ENCODE results near the gene COL5A1. TPM values are rescaled to one million over a fixed set of nuclear protein-coding genes. Genes with fewer than 3 reads are reported as not detected.
A peak's percentile ranks its signal among the peaks of the same experiment; 100 is the strongest.
"Not testable (repeated sequence)": the region's sequence is repeated elsewhere in the genome, so short reads cannot be mapped to it uniquely, and the experiment has no call there.

The COL5A1 gene
- total RNA-seq, 2 experiments from 2014 or later = 0.09 to 0.16 TPM

DNA sequence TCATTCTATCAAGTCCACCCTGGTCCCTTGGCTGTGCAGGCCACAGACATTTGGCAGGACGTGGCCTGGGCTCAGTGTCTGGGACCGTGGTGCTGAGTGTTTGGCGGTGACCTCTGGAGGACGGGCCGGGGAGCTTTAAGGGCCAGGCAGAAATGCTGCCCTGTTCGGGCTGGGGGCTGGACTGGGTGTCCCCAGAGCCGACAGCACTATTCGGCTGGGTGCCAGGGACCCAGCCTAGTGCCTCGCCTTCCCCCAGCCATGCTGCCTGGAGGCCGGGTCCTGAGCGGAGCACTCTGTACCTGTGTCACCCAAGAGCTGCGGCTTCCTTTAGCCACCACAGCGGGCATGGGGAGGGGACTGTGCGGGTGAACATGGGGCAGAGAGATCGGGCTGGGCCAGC is 40.4 kb downstream of the COL5A1 start:
- CTCF ChIA-PET = no interaction called here
- DNase-seq (no peak), ATAC-seq (no peak)
- Mint-ChIP-seq H3K4me3 (no peak overlapping the region), H3K27ac (no peak overlapping the region), H3K4me1 (no peaks in the 10 kb centered on the region), H3K36me3 (no peaks in the 10 kb centered on the region), H3K9me3 (ENCODE audit: low read depth) (no peaks in the 10 kb centered on the region), H3K27me3 (no peaks in the 10 kb centered on the region)

- Mint-ChIP-seq H3K27ac (no peak overlapping the region), H3K9me3 (ENCODE audit: low read depth) (no peaks in the 10 kb centered on the region), H3K4me1 (no peaks in the 10 kb centered on the region), H3K36me3 (no peaks in the 10 kb centered on the region), H3K4me3 (no peak overlapping the region), H3K27me3 (no peaks in the 10 kb centered on the region)
- DNase-seq (no peak), ATAC-seq (no peak)
- CTCF ChIA-PET = no interaction called here
These were observed 41.2 kb downstream of the COL5A1 start for GRCh38 chr9:134682651-134683364.

- H3K27me3 Mint-ChIP-seq = no peaks in the 10 kb centered on the region
- no peaks in the 10 kb centered on the region for H3K9me3 Mint-ChIP-seq (ENCODE audit: low read depth)
- H3K4me3 Mint-ChIP-seq = no peak overlapping the region
- DNase-seq = no peak
- H3K4me1 Mint-ChIP-seq = no peaks in the 10 kb centered on the region
- H3K27ac Mint-ChIP-seq = no peak overlapping the region
- H3K36me3 Mint-ChIP-seq = no peaks in the 10 kb centered on the region
- ATAC-seq = no peak
- CTCF ChIA-PET = no interaction called here
These were observed 42.2 kb downstream of the COL5A1 start for GRCh38 chr9:134683714-134684374.

DNA sequence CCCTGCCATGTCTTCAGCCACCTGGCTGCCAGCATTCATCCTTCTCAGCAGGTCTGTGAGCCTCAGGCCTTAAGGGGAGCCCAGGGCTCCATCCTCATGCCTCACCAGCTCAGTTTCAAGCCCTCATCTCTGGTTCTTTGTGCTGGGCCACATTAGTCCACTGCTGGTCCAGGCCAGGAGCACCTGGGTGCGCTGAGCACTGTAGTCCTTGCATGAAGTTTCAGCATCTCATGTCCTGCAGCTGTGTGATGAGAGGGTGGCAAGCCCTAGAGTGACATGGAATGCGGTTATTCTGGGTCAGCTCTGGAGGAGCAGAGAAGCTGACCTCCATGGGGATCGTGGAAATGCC is 42.7 kb downstream of the COL5A1 start:
- H3K4me3 Mint-ChIP-seq = no peak overlapping the region
- no peaks in the 10 kb centered on the region for H3K4me1 Mint-ChIP-seq
- ATAC-seq = no peak
- DNase-seq = no peak
- H3K27ac Mint-ChIP-seq = no peak overlapping the region
- CTCF ChIA-PET = no interaction called here
- no peaks in the 10 kb centered on the region for H3K9me3 Mint-ChIP-seq (ENCODE audit: low read depth)
- H3K27me3 Mint-ChIP-seq = no peaks in the 10 kb centered on the region
- H3K36me3 Mint-ChIP-seq = no peaks in the 10 kb centered on the region

GRCh38 chr9:134684941-134685340 is 43.3 kb downstream of the COL5A1 start:
- CTCF ChIA-PET; H3K27me3 Mint-ChIP-seq; H3K27ac Mint-ChIP-seq; H3K9me3 Mint-ChIP-seq (ENCODE audit: low read depth); H3K4me1 Mint-ChIP-seq; H3K4me3 Mint-ChIP-seq; ATAC-seq; H3K36me3 Mint-ChIP-seq; DNase-seq: not testable (repeated sequence)

GRCh38 chr9:134685784-134686183 is 44.2 kb downstream of the COL5A1 start:
- Mint-ChIP-seq H3K27me3 (no peaks in the 10 kb centered on the region), H3K9me3 (ENCODE audit: low read depth) (no peaks in the 10 kb centered on the region), H3K4me3 (no peak overlapping the region), H3K4me1 (no peaks in the 10 kb centered on the region), H3K27ac (no peak overlapping the region), H3K36me3 (no peaks in the 10 kb centered on the region)
- no peak for DNase-seq
- no peak for ATAC-seq
- CTCF ChIA-PET = no interaction called here

GRCh38 chr9:134686896-134687295 is 45.3 kb downstream of the COL5A1 start:
- no peaks in the 10 kb centered on the region for H3K36me3 Mint-ChIP-seq
- no peak for DNase-seq
- no peak overlapping the region for H3K4me3 Mint-ChIP-seq
- CTCF ChIA-PET = interaction anchor here (0.9 kb wide), 1 partner anchor 10 kb away, joined by 3 read pairs; no protein-coding TSS in a partner anchor
- ATAC-seq = no peak
- H3K9me3 Mint-ChIP-seq (ENCODE audit: low read depth) = no peaks in the 10 kb centered on the region
- no peaks in the 10 kb centered on the region for H3K27me3 Mint-ChIP-seq
- no peak overlapping the region for H3K27ac Mint-ChIP-seq
- no peaks in the 10 kb centered on the region for H3K4me1 Mint-ChIP-seq

GRCh38 chr9:134687556-134687955 is 46.0 kb downstream of the COL5A1 start:
- peaks cover 2% of the 10 kb centered on the region for H3K27me3 Mint-ChIP-seq

GRCh38 chr9:134688231-134688630 is 46.6 kb downstream of the COL5A1 start:
- Mint-ChIP-seq H3K4me3 (no peak overlapping the region), H3K4me1 (peaks cover 3% of the 10 kb centered on the region), H3K9me3 (ENCODE audit: low read depth) (no peaks in the 10 kb centered on the region), H3K27ac (no peak overlapping the region), H3K36me3 (no peaks in the 10 kb centered on the region), H3K27me3 (peaks cover 2% of the 10 kb centered on the region)
- DNase-seq = no peak
- no peak for ATAC-seq
- CTCF ChIA-PET = no interaction called here

More at GRCh38 chr9:134687556-134687955, 46.0 kb downstream of the COL5A1 start:
- Mint-ChIP-seq H3K9me3 (ENCODE audit: low read depth) (no peaks in the 10 kb centered on the region), H3K27ac (no peak overlapping the region), H3K36me3 (no peaks in the 10 kb centered on the region), H3K4me1 (no peaks in the 10 kb centered on the region), H3K4me3 (no peak overlapping the region)
- CTCF ChIA-PET = interaction anchor here (0.9 kb wide), 1 partner anchor 9 kb away, joined by 3 read pairs; no protein-coding TSS in a partner anchor
- no peak for ATAC-seq
- no peak for DNase-seq

DNA sequence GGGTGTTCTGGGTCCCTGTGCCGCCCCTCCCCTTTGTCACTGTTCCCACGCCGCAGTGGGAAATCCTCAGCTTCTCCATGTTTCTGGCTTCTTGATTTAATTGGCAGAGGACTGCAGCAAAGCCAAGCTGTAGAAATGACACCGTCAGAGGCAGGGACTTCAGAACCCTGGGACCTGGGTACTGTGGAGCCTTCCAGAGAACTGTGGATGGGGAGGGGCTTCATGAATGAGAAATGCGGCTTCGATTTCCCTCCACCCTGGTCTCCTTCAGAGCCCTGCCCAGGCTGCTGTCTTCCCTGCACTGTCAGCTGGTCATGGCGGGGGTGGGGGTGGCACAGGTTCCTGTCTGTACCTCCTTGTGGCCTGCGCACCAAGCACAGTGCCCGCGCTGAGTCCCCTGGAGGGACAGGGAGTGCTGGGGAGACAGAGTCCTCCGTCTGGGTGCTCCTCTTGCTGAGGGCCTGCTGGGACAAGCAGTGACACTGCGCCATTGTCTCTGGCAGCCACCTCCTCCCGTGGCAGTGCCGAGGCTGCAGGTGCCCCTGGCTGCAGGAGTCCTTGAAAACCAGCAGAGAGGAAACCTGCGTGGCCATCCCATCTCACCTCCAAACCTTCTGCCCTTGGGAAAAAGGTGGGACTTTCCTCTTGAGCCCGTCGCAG is 47.2 kb downstream of the COL5A1 start:
- H3K9me3 Mint-ChIP-seq (ENCODE audit: low read depth) = no peaks in the 10 kb centered on the region
- H3K27me3 Mint-ChIP-seq = peaks cover 2% of the 10 kb centered on the region
- no peak overlapping the region for H3K27ac Mint-ChIP-seq
- H3K36me3 Mint-ChIP-seq = no peaks in the 10 kb centered on the region
- DNase-seq (no peak), ATAC-seq (no peak)
- CTCF ChIA-PET = no interaction called here
- H3K4me1 Mint-ChIP-seq = peaks cover 3% of the 10 kb centered on the region
- no peak overlapping the region for H3K4me3 Mint-ChIP-seq

DNA sequence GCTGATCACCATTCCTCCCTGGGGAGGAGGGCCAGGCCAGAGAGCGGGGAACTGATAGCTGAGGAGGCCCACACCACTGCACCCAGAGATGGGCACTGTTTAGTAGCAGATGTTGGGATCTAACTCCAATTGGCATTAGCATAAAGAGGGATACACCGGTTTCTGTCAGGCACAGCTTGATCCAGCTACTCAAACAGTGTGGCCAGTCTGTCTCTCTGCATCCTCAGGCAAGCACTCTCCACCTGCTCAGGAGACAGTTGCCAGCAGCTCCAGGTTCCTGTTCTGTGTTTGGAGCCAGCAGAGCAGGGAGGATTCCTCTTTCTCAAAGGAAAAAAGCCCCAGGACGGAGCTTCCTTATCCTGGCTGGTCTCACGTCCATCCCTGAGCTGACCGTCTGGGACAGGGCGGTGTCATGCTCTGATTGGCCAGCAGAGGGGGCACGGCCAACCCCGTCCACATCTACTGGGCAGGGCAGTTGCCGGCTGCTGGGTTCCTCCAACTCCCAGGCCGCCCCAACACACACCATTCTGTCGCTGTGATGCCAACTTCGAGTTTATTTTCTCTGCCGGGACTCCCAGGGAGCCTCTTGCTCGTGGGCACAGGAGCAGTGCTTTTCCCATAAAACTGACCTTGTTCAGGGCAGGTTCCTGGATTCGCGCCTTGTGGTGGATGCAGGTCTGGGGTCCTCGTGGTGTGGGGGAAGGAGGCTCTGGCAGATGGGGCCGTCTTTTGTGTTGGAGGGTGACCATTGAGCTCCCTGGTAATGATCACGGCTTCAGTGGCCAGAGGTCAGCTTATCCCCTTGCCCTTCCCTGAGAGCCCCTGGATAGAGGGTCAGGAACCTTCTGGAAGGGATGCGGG is 47.9 kb downstream of the COL5A1 start:
- no peak overlapping the region for H3K4me3 Mint-ChIP-seq
- peaks cover 2% of the 10 kb centered on the region for H3K27me3 Mint-ChIP-seq
- H3K9me3 Mint-ChIP-seq (ENCODE audit: low read depth) = no peaks in the 10 kb centered on the region
- DNase-seq (no peak), ATAC-seq (peak; percentile 49)
- no peak overlapping the region for H3K27ac Mint-ChIP-seq
- peaks cover 3% of the 10 kb centered on the region for H3K4me1 Mint-ChIP-seq
- CTCF ChIA-PET = interaction anchor here (0.9 kb wide), 1 partner anchor 17 kb away, joined by 3 read pairs; no protein-coding TSS in a partner anchor
- H3K36me3 Mint-ChIP-seq = no peaks in the 10 kb centered on the region

- Mint-ChIP-seq H3K36me3 (no peaks in the 10 kb centered on the region), H3K9me3 (ENCODE audit: low read depth) (no peaks in the 10 kb centered on the region), H3K4me3 (no peak overlapping the region), H3K27ac (no peak overlapping the region), H3K27me3 (peaks cover 2% of the 10 kb centered on the region), H3K4me1 (peaks cover 3% of the 10 kb centered on the region)
- no peak for ATAC-seq
- CTCF ChIA-PET = interaction anchor here (0.9 kb wide), 2 partner anchors 18 to 263 kb away, joined by 3 to 5 read pairs; no protein-coding TSS in a partner anchor
- no peak for DNase-seq
These were observed 48.7 kb downstream of the COL5A1 start for GRCh38 chr9:134690301-134690751.
